Skeletal muscle tissue (tissue), 4 donors: ENCODE results near the gene SAP30BP. TPM values are rescaled to one million over a fixed set of nuclear protein-coding genes. Genes with fewer than 3 reads are reported as not detected.
"Not testable (repeated sequence)": the region's sequence is repeated elsewhere in the genome, so short reads cannot be mapped to it uniquely, and the experiment has no call there.

Experiments
- H3K27ac ChIP-seq: one replicate; pipeline ENCODE4 v1.7.0; 2013; ENCODE audit warnings: mild to moderate bottlenecking, low read depth, low read length, inconsistent platforms
- H3K27me3 ChIP-seq, 3 donors: one replicate each; pipeline ENCODE4 v1.7.0; 2013; ENCODE audit warnings: low read length in 3 of 3; ENCODE audit not compliant: control insufficient read depth in 3 of 3, insufficient read depth in 3 of 3
- H3K36me3 ChIP-seq, 3 donors: one replicate each; pipeline ENCODE4 v1.7.0; 2013; ENCODE audit warnings: low read length in 3 of 3; ENCODE audit not compliant: control insufficient read depth in 3 of 3, insufficient read depth in 3 of 3
- H3K4me1 ChIP-seq, 3 donors: one replicate each; pipeline ENCODE4 v1.7.0; 2013; ENCODE audit warnings: low read length in 3 of 3, mild to moderate bottlenecking in 3 of 3; ENCODE audit not compliant: control insufficient read depth in 3 of 3, insufficient read depth in 3 of 3
- H3K4me3 ChIP-seq, 3 donors: one replicate each; pipeline ENCODE4 v1.7.0; 2013; ENCODE audit warnings: low read length in 3 of 3
- H3K9ac ChIP-seq, 3 donors: one replicate each; pipeline ENCODE4 v1.7.0; 2013; ENCODE audit warnings: low read length in 3 of 3, mild to moderate bottlenecking in 3 of 3, moderate library complexity in 2 of 3, low read depth in 1 of 3
- H3K9me3 ChIP-seq, 3 donors: one replicate each; pipeline ENCODE4 v1.7.0; 2013; ENCODE audit warnings: low read length in 3 of 3; ENCODE audit not compliant: control insufficient read depth in 3 of 3
- total RNA-seq: library from RNA; depleted of rRNA; stranded (reverse); fragments of >200 nt; gene quantifications from one replicate; pipeline ENCODE4 v1.2.3, GENCODE V29; 2014
- donor health status: Osteomylitis.

SAP30BP gene
- total RNA-seq, 1 donor from 2014 or later: 36.5 TPM

DNA sequence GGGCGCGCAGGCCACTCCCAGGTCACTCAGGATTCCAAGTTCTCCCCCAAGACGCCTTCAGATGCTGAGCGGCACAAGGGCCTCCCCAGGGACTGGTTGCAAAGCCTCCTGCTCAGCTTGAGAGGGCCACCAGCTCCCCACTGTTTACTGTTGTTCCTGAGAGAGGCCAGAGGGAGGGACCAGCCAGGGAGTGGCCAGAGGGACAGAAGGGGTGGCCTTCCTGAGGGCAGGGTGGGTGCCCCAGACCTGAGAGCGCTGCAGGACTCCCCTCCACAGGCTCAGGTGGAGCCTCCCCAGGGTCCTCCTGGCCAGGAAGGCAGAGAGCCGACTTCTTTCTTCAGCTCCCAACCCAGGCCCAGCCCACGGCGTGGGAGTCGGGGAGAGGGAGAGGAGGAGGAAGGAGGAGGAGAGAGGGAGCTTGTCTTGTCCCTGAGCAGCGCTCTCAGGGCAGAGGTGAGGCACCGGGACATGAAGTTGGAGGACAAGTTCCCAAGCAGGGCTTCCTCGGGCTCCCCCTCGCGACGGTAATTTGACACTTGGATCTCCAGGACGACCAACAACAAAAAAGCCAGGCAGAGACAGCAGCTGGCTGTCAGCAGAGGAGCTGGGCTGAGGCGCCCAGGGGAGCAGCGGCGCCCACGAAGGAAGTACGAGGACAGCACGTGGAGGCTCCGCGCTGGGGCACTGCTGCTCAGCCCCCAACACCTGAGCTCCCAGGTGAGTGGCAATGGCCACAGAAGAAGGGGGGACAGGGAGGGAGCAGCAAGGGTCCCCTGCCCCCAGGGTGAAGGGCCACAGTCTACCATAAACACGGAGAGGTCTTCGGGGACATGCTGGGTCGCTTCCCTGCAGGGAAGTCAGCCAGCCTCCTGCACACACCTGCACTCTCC, 33.4 kb upstream of the SAP30BP start:
- peak overlapping the region; percentile 69 for H3K27ac ChIP-seq
- H3K36me3 ChIP-seq: peaks cover 4 to 5% (median 5%) of the 10 kb centered on the region in 3 donors
- H3K4me3 ChIP-seq: peak overlapping the region in 2 of 3 donors; percentile 52 to 56
- H3K9ac ChIP-seq: peak overlapping the region; percentile 54 to 68 (median 61)
- H3K9me3 ChIP-seq: no peaks in the 10 kb centered on the region
- H3K27me3 ChIP-seq: no peaks in the 10 kb centered on the region
- peaks cover 43 to 53% (median 47%) of the 10 kb centered on the region in 3 donors for H3K4me1 ChIP-seq

DNA sequence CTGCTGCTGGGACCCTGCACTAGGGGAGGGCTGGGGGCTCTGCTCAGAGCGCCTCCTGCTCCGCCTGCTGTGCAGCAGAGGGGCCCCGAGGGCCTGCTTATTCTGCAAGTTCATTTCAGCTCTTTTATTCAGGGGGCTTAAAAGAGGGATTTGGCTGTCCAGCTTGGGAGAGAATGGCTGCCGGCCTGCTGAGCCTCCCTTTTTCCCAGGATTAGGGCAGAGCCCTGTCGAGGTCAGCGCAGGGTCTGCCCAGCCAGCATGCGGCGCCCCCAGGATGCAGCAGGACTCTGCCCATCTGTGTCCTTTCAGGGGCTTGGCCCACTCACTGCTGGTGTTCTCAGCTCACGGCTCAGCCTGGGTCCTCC, 32.8 kb upstream of the SAP30BP start:
- peaks cover 4 to 8% (median 5%) of the 10 kb centered on the region in 3 donors for H3K36me3 ChIP-seq
- H3K9me3 ChIP-seq: no peaks in the 10 kb centered on the region
- H3K27me3 ChIP-seq: no peaks in the 10 kb centered on the region
- peaks cover 43 to 53% (median 47%) of the 10 kb centered on the region in 3 donors for H3K4me1 ChIP-seq
- H3K27ac ChIP-seq: peak overlapping the region; percentile 69
- H3K9ac ChIP-seq: peak overlapping the region; percentile 8 to 64 (median 40)
- peak overlapping the region in 1 of 3 donors; percentile 45 for H3K4me3 ChIP-seq

DNA sequence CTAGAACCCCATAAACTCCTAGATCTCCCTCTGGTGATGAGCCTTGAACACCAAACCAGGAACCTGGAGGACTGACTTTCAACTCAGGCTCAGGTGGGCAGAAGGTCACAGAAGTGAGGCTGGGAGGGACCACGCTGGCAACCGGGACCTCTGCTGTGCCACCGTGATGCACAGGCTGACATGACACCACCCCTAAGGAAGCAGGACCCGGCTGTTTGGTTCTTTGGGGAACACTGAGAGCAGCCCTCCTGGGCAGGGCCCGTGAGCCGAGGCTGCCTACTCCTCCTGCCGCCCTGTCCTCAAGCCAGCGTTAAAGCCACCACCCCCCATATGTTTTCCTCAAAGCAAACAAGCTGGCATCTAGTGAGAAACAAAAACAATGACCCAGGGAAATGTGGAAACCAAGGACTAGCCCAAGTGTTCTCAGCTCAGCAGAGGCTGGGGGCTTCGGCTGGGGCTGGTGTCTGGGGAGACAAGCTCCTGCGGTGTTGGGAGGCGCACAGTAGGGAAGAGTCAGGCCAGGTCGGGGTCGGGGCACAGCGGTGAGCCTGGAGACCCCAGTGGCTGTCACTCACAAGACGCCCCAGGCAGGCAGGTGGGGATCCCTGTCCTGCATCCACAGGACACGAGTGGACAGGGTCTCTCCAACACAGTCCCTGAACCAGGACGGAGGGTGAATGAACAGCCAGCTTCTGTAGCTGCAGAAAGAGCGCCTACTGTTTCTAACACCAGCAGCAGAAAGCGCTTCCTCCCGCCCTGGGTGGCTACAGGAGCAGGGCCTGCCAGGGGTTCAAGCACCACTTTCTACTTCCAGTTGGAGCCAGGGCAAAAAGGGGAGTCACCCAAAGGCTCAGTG, 32.2 kb upstream of the SAP30BP start:
- no peaks in the 10 kb centered on the region for H3K9me3 ChIP-seq
- peaks cover 4 to 8% (median 5%) of the 10 kb centered on the region in 3 donors for H3K36me3 ChIP-seq
- peaks cover 43 to 53% (median 47%) of the 10 kb centered on the region in 3 donors for H3K4me1 ChIP-seq
- no peak overlapping the region for H3K4me3 ChIP-seq
- H3K27ac ChIP-seq: peak overlapping the region; percentile 69
- H3K9ac ChIP-seq: peak overlapping the region in 2 of 3 donors; percentile 23 to 64
- H3K27me3 ChIP-seq: no peaks in the 10 kb centered on the region

DNA sequence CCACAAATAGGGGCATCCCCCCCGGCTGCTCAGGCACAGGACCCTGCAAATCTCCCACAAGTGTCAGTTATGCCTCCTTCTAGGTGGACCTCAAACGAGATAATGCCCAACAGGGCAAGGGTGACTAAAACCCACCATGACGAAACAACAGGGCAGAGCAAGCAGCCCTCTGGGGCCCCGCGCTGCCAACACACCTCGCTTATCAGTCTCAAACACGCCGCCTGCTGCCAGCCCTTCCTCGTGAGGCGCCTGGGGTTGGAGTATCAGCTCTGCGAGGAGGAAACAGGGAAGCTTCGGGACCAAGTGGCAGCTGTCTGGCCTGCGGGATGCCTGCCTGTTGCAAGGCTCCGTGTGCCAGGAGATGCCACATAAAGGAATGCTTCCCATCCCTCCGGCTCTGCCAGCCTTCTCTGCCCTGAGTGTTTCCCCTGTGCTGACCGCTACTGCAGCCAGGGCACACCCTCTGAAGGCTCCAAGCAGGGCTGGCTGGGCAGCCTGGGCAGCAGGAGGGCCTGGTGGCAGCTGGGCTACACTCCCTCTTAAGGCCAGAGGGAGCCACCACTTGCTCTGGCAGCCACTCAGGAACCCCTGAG, 31.4 kb upstream of the SAP30BP start:
- peak overlapping the region in 2 of 3 donors; percentile 21 to 22 for H3K4me3 ChIP-seq
- peak overlapping the region; percentile 33 to 66 (median 57) for H3K9ac ChIP-seq
- no peaks in the 10 kb centered on the region for H3K9me3 ChIP-seq
- H3K36me3 ChIP-seq: peaks cover 0 to 2% (median 0%) of the 10 kb centered on the region in 3 donors
- peak overlapping the region; percentile 74 for H3K27ac ChIP-seq
- H3K4me1 ChIP-seq: peaks cover 43 to 53% (median 47%) of the 10 kb centered on the region in 3 donors
- no peaks in the 10 kb centered on the region for H3K27me3 ChIP-seq

DNA sequence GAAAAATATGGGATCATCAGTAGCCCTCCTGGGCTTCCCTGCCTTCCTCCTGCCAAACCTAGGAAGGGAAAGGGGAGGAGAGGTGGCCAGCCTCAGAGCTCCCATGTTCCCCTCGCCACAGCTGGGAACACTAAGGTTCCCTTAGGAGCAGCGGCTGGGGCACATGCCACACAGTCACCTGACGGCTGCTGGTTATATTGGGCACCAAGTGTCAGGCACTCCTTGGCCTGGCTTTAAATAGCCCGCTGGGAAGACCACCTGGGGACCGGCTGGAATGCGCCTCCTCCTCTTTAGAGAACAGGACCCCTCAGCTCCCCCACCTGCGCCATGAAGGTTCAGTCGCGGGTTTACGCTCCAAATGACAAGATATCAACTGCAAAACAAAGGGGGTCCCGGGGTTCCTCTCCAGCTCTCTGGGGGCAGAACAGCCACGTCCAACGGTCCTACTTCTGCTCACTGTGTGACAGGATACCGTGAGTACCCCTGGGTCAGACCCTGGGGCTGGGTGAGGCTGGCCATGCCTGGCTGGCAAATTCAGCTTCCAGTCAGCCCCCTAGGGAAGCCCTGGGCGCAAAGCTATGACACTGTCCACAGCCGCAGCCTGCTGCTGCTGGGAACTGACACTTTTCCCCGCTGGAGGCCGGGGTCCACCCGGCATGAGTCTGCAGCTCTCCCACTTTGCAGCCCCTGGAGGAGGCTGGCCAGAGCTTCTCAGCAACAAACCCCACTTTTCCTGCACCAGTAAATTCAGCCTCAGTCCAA, 30.6 kb upstream of the SAP30BP start:
- Histone ChIP-seq H3K36me3 (peaks cover 0 to 2% (median 0%) of the 10 kb centered on the region in 3 donors), H3K27ac (peak overlapping the region; percentile 74), H3K9me3 (no peaks in the 10 kb centered on the region), H3K27me3 (no peaks in the 10 kb centered on the region), H3K4me3 (peak overlapping the region in 1 of 3 donors; percentile 22), H3K4me1 (peaks cover 45 to 59% (median 51%) of the 10 kb centered on the region in 3 donors), H3K9ac (peak overlapping the region; percentile 33 to 66 (median 57))

DNA sequence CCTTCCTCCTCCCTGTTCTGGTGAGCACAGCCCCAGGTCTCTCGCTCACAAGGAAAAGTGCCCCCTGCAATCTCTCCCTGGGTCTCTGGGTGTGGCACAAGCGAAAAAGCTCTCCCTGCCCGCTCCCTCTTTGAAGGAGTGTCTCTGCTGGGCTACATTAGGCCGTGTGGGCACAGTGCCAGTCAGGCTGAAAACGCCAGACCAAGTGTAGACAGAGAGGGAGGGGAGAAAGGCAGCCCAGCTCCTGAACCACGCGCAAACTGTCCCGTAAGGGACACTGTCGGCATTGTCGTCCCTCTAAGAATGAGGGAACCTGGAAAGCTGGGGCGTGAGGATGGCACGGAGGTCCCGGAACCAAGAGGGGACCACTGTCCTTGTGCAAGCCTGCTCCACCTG, 30.0 kb upstream of the SAP30BP start:
- H3K27me3 ChIP-seq: no peaks in the 10 kb centered on the region
- no peak overlapping the region for H3K4me3 ChIP-seq
- H3K9ac ChIP-seq: peak overlapping the region in 1 of 3 donors; percentile 66
- no peak overlapping the region for H3K27ac ChIP-seq
- H3K36me3 ChIP-seq: peaks cover 0 to 8% (median 0%) of the 10 kb centered on the region in 3 donors
- peaks cover 48 to 62% (median 54%) of the 10 kb centered on the region in 3 donors for H3K4me1 ChIP-seq
- H3K9me3 ChIP-seq: no peaks in the 10 kb centered on the region

DNA sequence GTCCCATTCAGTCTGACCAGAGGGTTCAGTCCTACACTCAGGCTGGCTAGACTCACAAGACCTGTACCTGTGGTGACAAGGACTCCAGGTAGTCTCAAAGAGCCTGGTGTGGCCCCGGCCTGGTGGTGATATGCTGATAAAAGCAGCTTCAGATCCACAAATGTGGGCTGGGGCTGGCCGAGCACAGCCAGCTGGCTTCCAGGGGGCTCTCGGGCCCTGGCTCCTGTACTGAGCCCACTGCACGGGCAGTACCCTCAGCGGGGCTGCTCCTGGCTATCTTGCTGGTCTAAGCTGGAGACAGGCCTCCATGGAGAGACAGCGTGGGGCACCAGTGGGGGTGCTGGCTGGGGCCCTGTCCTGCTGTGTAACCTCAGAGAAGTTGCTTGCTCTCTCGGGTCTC, 29.6 kb upstream of the SAP30BP start:
- peaks cover 46 to 59% (median 50%) of the 10 kb centered on the region in 3 donors for H3K4me1 ChIP-seq
- no peak overlapping the region for H3K4me3 ChIP-seq
- H3K9ac ChIP-seq: no peak overlapping the region
- H3K9me3 ChIP-seq: no peaks in the 10 kb centered on the region
- no peaks in the 10 kb centered on the region for H3K27me3 ChIP-seq
- H3K36me3 ChIP-seq: peaks cover 0 to 8% (median 0%) of the 10 kb centered on the region in 3 donors
- H3K27ac ChIP-seq: no peak overlapping the region

DNA sequence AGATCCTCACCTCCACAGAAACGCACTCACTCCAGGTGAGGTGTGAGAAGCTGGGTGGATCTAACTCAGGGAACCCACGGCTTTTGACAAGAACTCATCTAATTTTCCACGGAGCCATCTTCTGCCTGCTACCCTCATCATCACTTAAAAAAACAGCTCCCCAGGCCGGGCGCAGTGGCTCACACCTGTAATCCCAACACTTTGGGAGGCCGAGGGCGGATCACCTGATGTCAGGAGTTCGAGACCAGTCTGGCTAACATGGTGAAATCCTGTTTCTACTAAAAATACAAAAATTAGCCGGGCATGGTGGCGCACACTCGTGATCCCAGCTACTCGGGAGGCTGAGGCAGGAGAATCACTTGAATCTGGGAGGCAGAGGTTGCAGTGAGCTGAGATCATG, 29.1 kb upstream of the SAP30BP start:
- peaks cover 42 to 54% (median 46%) of the 10 kb centered on the region in 3 donors for H3K4me1 ChIP-seq
- H3K27ac ChIP-seq: not testable (repeated sequence)

DNA sequence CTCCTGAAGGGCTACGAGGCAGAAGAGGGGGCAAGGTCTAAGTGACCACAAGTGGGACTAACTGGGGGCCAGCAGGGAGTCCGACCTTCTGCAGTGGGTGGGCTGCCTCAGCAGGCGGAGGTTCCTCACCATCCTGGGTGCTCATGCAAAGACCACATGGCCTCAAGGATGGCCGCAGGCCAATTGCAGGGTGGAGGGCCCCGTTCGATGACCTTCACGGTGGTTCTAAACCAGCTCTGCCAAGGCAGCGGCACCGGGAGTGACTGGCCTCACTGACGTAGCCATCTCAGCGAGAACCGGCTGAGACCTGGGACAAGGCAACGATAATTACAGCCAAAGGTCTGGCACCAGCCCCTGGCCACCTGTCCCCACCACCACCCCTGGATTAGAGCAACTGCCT, 28.2 kb upstream of the SAP30BP start:
- no peak overlapping the region for H3K4me3 ChIP-seq
- H3K9me3 ChIP-seq: no peaks in the 10 kb centered on the region
- H3K36me3 ChIP-seq: peaks cover 0 to 8% (median 3%) of the 10 kb centered on the region in 3 donors
- no peak overlapping the region for H3K27ac ChIP-seq
- H3K4me1 ChIP-seq: peaks cover 33 to 45% (median 38%) of the 10 kb centered on the region in 3 donors
- no peaks in the 10 kb centered on the region for H3K27me3 ChIP-seq
- no peak overlapping the region for H3K9ac ChIP-seq

More for the DNA sequence above, 29.1 kb upstream of the SAP30BP start:
- H3K27me3 ChIP-seq, H3K36me3 ChIP-seq, H3K9me3 ChIP-seq, H3K4me3 ChIP-seq, H3K9ac ChIP-seq: not testable (repeated sequence)
